Activated CD8-positive, alpha-beta memory T cell treated with anti-CD3 and anti-CD28 coated beads for 1 hour (primary cell): Measurements from ENCODE around the gene ADGRB3.

ENCODE experiments used
- DNase-seq, 2 donors: peaks; one replicate each; pipeline ENCODE4 v3.0.0-alpha.2; 2020; ENCODE audit warnings: low read depth in 1 of 2; ENCODE audit errors: extremely low read depth in 1 of 2

The ADGRB3 gene

GRCh38 chr6:69294862-69295261 lies 659.8 kb downstream of the ADGRB3 start:
- no peak for DNase-seq

GRCh38 chr6:69303382-69303781 lies 668.3 kb downstream of the ADGRB3 start:
- no peak for DNase-seq

- DNase-seq: no peak
Measured at GRCh38 chr6:69305456-69305855, 670.4 kb downstream of the ADGRB3 start.

DNA sequence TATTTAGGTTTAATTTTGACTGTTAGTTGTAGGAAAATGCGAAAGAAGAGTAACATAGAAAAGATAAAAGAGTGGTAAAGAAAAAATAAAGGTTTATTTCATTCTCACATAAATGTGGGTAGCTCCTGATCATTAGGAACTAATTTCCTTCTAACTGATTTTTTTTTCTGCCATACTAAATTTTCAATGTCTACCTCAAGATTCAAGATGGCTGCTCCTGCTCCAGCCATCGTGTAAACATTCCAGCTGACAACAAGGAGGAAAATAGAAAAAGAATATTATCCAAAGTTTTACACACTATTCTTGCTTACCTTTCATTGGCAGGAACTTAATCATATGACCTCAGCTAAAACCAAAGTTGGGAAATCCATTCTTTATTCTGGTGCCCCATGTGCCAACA lies 673.5 kb downstream of the ADGRB3 start:
- DNase-seq: no peak

DNA sequence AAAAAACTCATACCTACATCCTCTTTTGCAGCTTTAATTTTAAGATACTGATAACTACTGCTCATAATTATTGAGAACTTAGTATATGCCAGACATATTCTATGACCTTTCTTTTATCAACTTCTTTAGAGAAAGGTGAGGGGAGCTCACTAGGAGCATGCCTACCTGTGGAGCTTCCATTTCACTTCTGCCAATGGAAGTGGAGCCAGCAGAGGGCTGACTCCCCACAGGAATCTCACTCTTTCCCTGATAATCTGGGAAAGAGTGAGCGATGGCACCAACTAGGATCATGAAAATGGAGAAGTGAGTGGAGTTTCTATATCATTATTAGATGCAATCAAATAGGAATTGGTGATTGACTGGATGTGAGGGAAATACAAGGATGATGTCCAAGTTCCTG lies 676.8 kb downstream of the ADGRB3 start:
- no peak for DNase-seq

DNA sequence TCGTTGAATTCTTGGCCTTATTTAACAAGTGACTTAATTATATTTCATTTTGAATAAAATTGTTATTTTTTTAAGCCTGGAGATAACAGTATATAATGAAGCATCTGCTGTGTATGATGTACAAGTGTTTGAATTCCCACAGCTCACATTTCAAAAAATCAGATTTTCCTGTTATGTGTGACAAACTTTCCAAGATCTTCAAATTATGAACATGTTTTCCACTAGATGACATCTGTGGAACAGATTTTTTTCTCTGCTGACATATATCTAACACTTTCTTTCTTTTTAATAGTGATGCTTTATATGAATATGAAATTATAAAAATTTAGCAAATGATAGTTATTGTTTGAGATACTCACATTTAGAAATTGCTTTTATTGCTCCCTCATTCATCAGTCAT lies 678.9 kb downstream of the ADGRB3 start:
- no peak for DNase-seq

DNA sequence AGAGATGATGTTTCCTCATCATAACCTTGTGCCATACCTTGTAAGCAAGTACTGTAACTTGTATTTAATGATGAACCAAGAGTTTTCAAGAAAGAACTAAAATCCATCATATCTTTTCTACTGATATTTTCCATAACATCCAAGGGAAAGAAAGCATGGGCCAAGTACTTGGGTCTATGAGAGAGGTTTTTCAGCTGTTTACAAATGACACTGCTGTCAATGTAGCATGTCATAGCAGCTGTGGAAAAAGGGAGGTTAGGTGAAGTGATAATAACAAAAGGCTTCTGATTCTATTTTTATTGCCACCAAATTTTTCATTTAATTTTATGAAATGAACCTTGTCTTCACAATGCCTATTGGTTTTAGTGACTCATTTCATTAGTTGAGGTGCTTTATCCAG lies 679.4 kb downstream of the ADGRB3 start:
- DNase-seq: no peak

DNA sequence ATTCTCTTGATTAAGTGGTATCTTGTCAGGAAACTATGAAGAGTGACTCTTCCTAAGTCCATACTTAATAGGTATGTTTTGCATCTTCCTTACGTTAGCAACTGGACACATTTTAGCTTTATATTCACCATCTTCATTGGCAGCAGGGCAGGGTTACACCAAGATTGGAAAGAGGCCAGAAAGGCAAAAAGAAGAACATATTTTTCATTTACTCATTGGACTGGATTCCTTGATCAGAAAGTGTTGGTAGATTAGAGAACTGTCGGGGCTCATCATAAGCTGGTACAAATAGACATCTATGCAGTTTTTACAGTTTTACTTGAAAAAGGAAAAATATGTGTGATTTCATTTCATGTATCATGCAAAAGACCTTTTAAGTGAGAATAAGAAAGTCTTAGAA lies 696.8 kb downstream of the ADGRB3 start:
- no peak for DNase-seq

DNA sequence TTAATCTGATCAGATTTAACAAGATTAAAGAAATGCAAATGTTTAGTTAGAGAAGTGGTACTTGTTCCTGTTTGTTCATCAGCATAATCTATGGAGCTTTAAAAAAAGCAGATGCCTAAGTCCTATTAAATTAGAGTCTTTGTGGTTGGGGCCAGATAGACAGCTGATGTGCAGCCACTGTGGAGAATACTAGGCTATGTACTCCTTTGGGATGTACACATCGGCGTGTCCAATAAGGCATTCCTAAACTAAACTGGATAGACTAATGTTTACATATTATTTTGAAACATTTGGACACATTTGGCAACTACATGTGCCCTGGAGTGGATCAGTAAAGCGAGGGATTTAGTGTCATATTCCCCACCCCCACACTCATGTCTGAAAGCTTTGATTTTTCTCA lies 702.2 kb downstream of the ADGRB3 start:
- no peak for DNase-seq

- DNase-seq: no peak
Measured at GRCh38 chr6:69338431-69339162, 703.5 kb downstream of the ADGRB3 start.

- DNase-seq: no peak
Measured at GRCh38 chr6:69339163-69339550, 704.1 kb downstream of the ADGRB3 start.

- DNase-seq: no peak
Measured at GRCh38 chr6:69340196-69340595, 705.1 kb downstream of the ADGRB3 start.

DNA sequence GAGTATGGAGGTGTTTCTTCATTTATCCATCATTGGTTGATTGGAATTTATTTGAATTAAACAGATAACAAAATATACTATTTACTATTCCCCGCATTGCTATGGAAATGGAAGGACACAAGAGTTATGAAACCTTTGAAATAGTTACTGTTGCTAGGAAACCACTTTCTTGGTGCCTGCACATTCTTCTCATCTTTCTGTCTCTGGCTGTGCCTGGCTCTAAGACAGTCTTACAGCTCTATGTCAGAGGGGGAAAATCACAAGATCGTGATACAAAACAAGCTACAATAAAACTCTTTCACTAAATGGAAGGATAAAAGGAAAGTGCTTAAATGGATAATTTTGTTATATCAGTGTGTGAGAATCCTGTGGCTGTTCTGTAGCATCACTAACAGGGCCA lies 708.8 kb downstream of the ADGRB3 start:
- no peak for DNase-seq

GRCh38 chr6:69349771-69350170 lies 714.7 kb downstream of the ADGRB3 start:
- no peak for DNase-seq

DNA sequence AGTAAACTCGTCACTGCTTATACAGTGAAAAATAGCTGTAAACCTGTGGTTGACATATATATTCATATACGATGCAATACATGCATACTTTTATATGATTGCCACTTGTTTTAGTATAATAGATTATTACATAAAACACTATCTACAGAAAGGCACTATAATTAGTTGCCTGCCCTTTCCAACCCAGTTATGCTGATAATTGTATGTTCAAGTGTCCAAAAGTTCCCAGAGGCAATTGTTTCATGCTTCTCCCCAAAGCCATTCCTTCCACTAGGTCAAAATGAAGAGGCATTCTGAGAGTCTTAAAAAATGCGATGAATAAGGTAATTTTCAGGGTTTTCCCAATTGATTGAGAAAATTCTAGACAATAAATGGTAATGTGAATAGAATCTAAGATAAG lies 727.1 kb downstream of the ADGRB3 start:
- no peak for DNase-seq

DNA sequence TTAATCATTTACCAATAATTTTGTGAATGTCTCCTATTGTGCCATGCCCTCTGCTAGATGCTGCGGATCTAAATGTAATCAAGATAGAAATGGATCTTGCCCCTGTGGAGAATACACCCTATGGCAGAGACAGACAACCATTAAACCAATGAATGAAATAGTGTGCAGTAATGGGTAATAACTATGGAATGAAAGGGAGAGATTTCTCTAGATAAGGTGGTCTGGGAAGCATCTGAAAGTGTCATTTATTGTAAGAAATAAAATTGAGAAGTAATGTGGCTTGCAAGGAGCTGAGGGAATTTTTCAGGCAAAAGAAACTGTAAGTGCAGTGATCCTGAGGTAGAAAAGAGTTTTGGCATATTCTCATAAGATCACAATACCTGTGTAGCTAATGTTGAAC lies 731.7 kb downstream of the ADGRB3 start:
- DNase-seq: no peak

- DNase-seq: no peak
Measured at GRCh38 chr6:69368613-69369012, 733.5 kb downstream of the ADGRB3 start.

DNA sequence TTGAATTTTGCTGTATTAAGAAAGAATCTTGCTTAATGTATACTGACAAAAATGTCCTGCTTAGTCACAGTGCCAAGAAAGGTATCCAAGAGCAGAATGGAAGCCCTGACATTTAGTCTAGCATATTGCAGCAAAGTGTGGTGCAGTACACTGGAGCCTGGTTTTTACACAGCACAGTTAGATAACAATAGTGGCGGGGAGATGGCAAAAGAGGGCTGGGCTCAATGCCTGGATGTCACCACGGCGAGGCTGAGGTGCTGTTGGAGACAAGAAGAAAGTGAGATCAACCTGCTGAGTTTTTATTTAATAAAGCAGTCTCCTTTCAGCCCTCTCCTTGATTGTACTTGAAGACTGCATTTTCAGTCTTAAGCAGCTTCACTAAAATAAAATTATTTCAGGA lies 735.7 kb downstream of the ADGRB3 start:
- no peak for DNase-seq

- DNase-seq: no peak
Measured at GRCh38 chr6:69378326-69378725, 743.2 kb downstream of the ADGRB3 start.

GRCh38 chr6:69379518-69379917 lies 744.4 kb downstream of the ADGRB3 start:
- DNase-seq: no peak

DNA sequence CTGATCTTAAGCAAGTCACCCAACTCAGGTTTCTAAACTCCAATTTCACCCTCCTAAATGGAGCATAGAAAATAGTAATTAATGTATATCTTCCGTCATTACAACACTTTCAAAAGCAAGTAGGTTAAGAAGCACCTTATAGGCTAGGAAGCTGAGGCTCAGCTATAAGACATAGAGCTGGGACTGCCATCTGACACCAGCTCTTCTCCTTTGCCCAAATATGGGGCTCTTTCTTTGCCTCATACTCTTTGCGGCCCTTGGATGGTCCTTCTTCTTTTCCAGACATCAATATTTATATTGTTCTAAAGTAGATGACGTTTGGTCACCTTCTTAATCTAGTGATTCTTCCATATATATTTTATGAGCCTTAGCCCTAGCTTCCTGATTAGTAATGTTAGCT lies 748.5 kb downstream of the ADGRB3 start:
- DNase-seq: no peak

- no peak for DNase-seq
Measured at GRCh38 chr6:69386426-69386825, 751.3 kb downstream of the ADGRB3 start.

DNA sequence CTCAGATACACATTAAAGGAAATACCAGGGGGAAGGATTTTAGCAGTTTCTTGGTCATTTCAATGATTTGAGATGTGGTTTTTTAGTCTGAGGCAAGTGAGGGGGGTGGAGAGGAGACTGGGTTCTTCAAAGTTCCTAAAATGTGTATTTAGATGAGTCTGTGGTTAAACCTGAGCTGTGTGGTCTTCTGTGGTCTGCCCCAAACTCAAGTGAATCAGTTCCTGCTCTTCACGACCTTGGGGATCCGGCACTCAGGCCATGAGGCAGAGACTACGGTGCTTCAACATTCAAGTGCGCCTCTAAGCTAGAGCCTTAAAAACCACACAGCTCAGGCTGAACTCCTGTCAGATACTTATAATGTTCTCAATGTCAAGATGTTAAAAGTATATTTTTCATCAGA lies 755.0 kb downstream of the ADGRB3 start:
- no peak for DNase-seq
